Embryonic facial prominence (tissue), 1 donor: ENCODE data around the gene MRAS.
A peak's percentile ranks its signal among the peaks of the same experiment; 100 is the strongest.
"Not testable (repeated sequence)": the region's sequence is repeated elsewhere in the genome, so short reads cannot be mapped to it uniquely, and the experiment has no call there.

Source experiments
- DNase-seq: peaks from one replicate; pipeline ENCODE4 v3.0.0-alpha.2; 2016; ENCODE audit errors: extremely low spot score

MRAS gene

DNA sequence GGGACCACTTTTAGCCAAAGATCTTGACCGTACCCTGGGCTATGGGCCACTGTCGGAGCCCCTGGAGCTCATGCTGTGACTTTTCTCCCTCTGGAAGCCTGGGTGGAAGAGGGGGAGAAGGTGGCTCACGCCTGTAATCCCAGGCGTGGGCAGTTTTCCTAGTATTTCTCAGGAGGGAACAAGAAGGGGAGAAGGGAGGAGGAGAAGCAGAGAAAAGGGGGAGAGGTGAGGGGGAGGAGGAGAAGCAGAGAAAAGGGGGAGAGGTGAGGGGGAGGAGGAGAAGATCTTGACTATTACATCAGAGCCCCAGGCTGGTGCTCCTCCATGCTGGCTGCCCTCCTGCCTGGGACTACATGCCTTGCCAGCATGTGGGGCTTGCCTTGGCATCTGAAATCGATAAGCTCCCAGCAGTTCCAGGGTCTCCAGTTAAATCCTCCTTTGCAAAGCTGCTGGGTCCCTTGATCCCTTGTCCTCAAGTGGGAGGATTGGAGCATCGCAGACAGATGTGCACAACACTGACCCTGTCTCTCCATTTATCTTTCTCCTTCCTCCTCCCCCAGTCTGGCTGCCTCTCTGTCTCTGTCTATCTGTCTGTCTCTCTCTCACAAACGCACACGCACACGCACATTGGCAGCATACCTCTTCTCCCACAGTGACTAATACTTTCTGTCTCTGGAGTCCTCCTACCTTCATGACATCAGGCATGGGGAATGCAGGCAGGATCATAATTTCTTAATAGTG, 41.6 kb downstream of the MRAS start:
- no peak for DNase-seq

DNA sequence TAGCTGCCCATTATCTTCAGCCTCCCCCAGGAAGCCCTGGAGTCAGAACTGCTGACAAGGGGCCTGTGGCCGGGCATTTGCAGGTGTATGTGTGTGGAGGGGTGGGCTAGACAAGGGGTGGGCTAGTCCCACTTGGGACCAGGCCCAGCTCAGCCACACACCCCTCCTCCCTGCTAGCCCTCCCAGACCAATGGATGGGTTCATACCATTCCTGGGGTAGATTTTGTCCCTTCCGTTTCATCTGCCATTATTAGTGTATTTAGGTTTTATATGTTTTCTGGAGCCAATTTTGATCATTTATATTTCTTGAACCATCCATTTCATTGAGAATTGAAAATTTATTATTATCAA, 42.2 kb downstream of the MRAS start:
- no peak for DNase-seq

DNA sequence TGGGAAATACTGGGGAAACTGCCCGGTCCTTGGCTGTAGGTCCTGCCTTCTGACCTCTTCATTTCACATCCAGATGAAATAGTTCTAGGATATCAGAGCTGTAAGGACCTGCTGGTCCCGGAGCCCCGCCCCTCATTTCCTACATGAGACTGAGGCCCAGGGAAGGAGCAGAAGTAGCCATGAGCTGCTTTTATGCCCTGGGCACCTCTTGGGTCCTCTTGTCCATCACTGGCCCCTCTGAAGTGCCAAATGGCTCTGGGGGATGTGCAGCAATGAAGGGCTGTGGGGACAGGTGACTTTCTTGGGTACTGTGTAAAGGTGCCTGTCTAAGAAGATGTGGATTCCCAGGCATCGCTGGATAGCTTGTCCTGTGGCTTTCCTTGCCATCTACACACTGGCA, 45.8 kb downstream of the MRAS start:
- DNase-seq: no peak

DNA sequence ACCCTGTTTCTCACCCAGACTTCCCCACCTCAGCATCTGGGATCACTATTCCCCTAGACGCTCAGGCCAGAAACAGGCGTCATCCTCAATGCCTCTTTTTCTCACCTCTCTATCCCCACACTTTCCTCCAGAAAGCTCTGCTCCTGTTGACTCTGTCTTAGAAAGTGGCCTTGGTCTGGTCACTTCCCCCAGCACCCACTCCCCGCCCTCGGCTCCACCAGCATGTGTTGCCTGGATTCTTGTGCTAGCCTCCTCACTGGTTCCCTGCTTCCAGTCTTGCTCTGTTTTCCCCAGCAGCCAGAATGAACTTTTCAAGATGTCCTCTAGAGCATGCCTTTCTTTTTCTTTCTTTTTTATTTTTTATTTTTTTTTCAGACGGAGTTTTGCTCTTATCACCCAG, 46.3 kb downstream of the MRAS start:
- DNase-seq: no peak

DNA sequence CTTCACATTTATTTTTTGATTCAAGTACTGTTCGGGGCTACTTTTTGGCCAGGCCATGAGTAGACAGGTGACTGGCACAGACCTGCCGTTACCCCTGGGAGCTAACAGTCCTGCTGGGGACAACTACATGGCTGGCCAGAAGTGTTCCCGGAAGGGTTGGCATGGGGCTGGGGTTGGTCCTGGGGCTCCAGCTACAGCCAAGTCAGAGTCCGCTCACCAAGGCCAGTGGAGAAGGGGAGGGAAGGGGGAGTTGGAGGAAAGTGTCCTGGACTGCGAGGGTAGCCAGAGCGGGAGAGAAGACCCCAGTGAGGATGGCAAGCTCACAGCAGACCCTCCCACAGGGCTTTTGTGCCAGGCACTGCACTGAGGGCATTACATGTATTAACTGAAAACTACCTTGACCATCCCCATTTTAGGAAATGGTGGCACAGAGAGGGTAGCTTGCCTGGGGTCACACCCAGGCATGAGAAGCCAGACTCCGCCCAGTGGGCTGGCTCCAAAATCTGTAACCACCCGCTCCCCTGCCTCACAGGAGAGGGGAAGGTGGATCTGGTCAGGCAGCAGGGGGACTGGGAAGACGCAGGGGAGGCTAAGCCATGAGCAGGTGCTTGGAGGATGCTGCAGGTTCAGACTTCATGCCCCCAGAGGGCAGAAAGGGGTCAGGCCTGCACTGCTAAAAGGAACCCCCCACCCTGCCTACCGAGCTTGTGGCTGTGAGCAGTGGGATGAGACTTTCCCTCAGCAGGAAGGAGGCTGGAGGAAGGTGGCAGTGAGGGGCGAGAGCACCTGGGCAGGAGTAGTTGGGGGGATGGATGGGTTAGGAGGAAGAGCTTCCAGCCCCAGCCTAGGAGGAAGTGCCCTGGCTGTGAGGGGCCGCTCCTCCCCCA, 47.7 kb downstream of the MRAS start:
- no peak for DNase-seq

DNA sequence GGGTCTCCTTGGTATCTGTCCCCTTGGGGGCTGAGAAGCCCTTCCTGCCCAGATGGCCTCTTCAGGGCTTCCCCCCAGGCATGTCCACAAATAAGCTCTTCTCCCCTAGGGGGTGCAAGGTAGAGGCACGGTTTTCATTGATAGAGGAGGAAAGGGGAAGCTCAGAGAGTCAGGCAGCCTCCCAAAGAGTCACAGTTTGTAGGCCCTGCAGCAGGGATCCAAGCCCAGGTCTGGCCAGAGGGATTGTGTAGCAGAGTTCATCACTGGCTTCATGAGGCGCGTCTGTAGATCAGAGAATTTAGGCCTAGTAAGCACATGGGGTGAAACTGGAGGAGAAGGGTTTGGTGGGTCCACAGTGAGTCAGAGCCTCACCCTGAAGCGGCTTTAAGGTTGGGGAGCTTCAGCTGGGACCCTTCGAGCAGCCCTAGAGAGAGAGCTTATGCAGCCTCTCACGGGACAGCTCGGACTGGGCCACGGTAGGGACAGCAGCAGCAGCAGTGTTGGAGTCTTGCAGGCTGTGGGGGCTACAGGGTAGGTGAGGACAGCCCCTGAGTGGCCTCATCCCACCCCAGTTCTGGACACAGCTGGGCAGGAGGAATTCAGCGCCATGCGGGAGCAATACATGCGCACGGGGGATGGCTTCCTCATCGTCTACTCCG, 48.5 kb downstream of the MRAS start:
- no peak for DNase-seq

DNA sequence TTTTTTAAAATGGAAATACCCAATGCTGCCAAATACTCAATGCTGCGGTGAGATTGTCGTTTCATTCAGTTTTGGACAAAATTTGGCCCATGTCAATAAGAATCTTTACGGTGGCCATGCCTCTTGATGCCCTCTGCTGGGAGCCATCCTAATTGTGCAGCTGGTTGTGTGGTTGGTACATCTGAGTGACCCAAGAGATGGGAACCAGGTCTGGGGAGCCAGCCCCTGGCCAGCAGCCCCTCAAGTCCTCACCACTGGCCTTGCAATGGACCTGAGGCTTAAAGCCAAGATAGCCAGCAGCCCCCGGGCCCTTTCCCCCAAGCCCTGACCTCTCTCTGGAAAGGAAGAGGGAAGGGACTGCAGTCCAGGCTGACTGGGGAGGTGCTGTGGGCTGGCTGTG, 49.6 kb downstream of the MRAS start:
- no peak for DNase-seq

DNA sequence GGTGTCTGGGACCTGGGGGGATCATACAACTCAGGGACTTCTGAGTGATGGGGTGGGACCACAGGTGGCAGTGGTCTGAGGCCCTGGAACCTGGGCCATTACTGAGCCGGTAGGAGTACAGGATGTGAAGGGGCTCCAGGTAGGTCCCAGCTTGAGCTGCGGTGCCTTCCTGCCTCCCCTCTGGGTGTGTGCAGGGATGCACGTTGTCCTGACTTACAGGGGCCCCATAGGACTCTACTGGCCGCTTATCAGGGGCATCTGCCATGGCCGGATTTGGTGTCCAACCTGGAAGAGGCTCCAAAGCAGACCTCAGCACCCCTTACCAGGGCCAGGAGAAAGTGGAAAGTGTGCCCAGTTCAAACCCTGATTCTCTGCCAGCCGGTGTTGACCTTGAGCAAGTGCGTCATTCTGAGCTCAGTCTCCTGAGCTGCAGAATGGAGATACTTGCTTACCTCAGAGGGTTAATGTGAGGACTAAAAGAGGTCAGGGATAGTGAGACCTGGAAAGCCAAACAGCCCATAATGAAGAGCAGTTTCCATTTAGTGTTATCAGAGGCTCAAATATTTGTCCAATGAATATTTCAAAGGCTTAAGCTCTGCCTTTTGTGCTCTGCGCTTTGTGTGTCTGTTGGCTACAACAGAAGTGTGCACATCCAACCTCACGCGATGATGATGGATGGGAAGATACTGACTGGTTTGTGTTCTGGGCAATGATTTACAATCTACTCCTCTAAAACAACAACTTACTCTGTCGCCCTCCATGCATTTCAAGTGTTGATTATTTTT, 50.6 kb downstream of the MRAS start:
- no peak for DNase-seq

DNA sequence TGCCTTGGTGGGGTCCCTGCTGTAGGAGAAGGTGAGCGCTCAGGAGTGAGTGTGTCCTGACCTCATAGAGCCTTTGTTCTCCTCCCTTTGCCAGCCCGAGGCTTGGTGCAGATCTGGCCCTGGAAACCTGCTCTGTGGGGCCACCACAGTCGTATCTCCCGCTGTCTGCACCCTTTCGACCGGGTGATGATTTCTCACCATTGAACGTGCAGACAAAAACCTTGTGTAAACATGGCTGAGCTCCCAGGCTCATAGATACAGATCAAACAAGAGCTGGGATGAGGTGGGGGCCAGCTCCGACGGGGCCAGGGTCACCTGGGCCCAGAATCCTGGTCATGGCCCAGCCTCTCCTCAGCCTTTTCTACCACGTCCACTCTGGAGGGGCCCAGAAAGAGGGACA, 51.4 kb downstream of the MRAS start:
- DNase-seq: no peak

DNA sequence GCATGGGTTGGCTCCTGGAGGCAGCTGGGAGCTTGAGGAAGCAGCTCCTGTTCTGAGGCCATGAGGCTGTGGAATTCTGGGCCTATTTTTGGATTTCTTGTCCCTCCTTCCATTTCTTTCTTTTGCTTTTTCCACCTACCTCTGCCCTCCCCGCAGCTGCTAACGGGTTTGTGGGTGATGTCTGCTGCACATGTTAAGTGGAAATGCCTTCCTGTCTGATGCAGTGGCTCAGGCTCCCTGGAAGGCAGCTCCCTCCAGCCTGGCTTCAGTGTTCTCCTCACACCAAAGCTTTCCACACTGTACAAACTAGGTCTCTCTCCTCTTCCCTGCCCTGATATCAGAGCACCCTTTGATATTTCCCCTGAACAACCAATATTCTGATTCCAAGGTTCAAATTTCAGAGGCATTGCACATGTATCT, 52.3 kb downstream of the MRAS start:
- DNase-seq: no peak

DNA sequence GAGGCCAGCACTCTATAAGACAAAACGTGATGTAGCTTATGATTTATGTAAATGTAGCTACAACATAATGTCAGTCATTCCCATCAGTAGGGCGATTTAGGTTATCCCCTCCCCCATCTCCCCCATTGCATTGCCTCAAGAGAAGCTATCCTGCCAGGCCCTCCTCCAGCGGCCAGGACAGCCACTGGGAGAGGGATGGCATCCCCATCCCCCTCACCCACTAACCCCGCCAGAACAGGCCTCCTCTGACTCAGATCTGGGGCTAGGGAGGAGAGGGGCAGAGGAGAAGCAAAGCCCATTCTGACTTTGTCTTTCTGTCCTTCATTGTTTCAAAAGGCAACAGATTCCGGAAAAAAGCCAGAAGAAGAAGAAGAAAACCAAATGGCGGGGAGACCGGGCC, 53.5 kb downstream of the MRAS start:
- no peak for DNase-seq

DNA sequence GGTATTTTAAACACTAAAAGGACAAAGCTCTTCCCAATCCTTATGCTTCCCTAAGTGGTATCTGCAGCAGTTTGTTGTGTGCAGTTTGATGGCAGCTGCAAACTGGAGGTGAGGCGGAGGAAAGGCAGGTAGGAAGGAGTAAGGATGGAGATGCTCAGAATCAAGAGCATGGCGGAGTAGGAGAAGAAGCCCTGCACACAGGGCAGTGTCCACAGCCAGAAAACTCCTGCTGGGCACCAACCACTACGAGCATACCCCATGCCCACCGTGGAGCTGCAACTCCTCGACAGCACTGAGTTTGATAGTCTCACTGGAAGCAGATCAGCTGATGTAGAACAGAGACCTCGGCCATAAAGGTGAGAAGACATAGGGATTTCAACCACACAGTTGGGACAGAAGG, 55.7 kb downstream of the MRAS start:
- no peak for DNase-seq

DNA sequence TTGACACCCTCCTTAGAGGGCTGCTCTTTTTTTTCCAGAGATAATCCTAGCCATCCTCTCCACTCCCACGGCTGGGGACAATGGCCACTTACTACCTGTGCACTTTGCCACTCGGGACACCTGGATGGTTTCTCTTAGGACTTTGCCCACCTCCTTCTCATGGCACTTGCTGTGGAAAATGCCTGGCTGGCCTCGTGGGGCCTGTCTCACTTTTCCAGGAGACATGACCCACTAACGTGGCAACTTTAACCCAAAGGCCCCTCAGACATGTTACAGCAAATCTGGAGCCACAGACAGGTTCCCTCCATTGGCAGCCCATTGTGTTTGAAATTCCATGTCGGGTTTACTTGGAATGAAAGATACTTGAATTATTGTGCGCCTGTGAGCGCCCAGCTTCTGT, 56.6 kb downstream of the MRAS start:
- DNase-seq: no peak

DNA sequence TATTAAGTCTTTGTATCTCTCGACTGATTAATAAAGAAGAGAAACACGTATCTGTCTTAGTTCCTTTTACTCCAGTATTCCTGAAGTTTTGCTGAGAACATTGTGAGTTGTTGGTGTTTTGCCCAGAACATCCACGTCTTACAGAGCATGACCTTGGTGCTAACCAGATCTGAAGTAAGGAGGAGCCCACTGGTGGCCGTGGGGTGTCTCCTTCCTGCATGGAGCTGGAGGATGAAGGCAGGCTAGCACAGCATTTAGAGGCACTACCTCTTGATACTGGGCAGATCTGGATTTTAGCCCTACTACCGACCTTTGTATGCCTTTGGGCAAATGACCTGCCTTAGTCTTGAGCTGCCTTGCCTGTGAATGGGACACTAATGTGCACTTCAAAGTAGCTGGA, 57.1 kb downstream of the MRAS start:
- no peak for DNase-seq

DNA sequence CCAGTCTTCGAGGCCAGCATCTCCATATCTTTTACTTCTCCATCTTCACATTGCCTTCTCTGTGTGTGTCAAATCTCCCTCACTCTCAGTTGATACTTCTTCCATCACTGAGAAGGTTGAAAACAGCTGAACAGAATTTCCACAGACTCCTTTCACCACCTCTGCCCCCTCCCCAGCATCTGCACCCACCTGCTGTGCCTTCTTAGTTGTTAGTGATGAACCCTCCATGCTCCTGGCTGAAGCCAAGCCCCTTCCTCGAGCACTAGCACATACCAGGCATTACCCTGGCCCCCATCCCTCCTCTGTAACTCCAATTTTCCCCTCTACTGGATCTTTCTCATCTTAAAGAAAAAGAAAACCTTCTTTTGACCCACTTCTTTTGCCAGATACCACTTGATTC, 58.2 kb downstream of the MRAS start:
- DNase-seq: no peak

DNA sequence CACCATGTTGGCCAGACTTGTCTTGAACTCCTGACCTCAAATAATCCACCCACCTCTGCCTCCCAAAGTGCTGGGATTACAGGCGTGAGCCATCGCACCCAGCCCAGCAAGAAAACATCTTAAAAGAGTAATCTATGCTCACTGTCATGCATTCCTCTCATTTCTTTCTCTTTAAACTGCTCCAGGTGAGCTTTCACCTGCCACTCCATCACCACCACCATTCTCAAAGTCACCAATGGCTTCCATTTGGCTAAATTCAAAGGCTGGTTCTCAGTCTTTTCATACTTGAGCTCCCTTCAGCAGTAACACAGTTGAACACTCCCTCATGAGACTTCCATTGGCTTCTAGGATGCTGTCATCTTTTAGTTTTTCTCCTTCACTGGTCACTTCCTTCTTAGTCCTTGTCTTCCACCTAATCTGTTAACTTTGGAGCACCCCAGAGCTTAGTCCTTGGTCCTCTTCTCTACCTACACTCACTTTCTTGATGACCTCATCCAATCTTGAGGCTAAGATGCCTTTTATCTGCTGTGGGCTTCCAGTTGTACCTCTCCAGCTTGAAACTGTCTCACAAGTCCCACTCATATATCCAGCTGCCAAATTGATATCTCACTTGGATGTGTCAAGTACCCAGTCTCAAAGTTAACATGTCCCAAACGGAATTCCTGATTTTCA, 59.0 kb downstream of the MRAS start:
- no peak for DNase-seq

DNA sequence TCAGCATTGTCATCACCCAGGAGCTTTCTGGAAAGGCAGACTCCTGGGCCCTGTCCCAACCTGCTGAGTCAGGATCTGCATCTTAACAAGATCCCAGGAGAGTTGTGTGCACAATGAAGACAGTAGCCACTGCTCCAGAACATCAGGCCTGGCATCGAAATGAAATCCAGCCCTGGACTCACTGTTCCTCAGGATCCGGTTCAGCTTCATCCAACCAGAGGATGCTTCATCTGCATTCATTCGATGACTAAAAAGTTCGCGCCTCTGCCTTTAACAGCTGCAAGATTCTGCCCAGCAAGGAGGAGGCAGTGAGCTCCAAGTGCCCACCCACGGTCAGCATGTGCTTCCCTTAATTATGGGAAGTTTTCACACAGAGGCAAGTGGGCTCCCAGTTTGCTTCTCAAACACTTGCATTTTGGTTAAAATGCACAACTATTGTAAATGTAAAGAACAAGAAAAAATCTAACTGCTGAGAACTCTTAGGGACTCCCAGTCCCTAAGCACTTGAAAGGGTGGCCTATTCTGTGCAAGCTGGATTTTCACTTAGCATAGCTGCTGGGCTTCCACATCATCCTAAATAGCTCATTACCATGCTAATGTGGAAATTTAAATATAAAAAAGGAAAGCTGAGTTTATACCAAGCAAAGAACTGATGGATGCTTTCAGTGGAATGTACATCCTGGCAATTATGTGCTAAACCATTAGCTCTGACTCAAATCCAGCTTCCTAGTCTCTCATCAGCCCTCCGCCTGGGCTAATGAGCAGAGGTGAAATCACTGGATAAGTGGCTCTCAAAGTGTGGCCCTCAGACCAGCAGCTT, 60.6 kb downstream of the MRAS start:
- no peak for DNase-seq

DNA sequence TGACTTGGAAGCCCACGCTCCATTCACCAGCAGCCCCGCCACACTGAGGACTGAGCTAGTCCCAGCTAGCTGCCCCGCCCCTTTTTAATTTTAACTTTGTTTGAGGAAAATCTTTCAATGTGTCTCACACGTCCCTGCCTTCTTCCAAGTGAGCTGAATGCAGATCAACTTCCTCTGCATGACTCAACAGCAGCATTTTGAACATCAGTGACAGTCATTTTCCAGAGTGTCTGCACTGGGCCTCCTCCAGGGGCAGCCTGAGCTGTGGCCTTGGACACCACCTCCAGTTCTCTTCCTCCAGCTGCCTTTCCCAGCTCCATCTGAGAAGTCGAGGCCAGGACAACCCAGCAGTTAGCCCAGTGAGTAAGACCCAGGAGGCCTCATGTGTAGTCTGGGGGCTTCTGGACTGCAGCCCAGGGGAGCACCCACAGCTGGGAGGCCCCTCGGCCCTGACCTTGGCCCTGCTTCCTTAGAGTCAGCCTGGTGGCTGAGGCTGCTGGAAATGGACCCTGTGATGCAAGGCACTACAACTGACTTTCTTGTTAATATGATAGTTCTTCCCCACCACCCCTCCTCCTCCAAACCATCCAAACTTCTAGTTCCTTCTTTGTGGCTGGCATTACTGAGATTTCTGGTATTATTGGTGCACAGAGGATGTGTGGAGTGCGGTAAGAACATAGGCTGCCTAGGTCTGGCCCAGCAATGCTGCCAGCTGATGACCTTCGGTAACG, 64.6 kb downstream of the MRAS start:
- DNase-seq: no peak

DNA sequence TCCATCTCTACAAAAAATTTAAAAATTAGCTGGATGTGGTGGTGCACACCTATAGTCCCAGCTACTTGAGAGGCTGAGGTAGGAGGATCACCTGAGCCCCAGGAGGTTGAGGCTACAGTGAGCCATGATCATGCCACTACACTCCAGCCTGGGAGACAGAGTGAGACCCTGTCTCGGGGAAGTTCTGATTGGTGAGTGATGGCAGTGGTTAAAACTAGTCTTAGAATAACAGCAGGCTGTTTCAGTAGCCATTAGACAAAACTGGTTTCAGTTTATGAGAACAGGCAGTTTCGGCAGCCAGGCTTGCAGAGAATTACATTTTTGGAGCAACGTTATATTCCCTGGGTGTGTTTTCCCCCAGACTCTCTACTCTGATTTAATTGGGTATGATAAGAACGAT, 67.9 kb downstream of the MRAS start:
- not testable (repeated sequence) for DNase-seq

DNA sequence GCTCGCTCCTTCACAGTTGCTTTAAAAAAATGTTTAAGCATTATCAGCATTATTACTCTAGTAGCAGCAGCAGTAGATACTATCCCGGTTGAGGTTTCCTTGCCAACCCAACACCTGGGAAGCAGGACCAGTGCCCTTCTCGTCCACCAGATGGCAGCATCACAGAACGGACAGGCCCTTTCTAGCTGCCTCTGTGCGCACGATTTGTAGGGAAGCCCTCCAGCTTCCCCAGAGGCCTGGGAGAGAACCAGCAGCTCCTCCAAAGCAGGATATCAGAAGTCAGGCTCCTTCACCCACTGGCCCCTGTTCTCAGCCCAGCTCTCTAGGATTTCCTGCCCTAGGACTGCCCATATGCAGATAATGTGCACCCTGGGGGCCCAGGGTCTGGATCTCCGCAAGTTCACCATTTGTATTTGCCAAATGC, 69.2 kb downstream of the MRAS start:
- peak; percentile 66 for DNase-seq
